ENCODE measurements around the gene RAD9A.
"Not testable (repeated sequence)": the region's sequence is repeated elsewhere in the genome, so short reads cannot be mapped to it uniquely, and the experiment has no call there.

Gene RAD9A

GRCh38 chr11:67397986-67398660, 6.3 kb downstream of the RAD9A start:
- DNase-seq = no peak

GRCh38 chr11:67398661-67399563, 7.1 kb downstream of the RAD9A start:
- DNase-seq = no peak

- no peak for DNase-seq
These were observed 8.6 kb downstream of the RAD9A start for GRCh38 chr11:67400251-67400941.

- no peak for DNase-seq
These were observed 9.2 kb downstream of the RAD9A start for GRCh38 chr11:67400942-67401494.

GRCh38 chr11:67401495-67402191, 9.9 kb downstream of the RAD9A start, which contains the start of gene PPP1CA:
Gene PPP1CA, minus strand, starts transcription at chr11:67401858. Its CDS starts 76 bp downstream, at chr11:67401782.
- peak; percentile 91 for DNase-seq

- not testable (repeated sequence) for DNase-seq
These were observed 10.5 kb downstream of the RAD9A start for GRCh38 chr11:67402192-67402839.

GRCh38 chr11:67403085-67403484, 11.3 kb downstream of the RAD9A start:
- DNase-seq = not testable (repeated sequence)

GRCh38 chr11:67404515-67405195, 12.9 kb downstream of the RAD9A start:
- DNase-seq = peak; percentile 61

GRCh38 chr11:67405196-67405567, 13.4 kb downstream of the RAD9A start:
- no peak for DNase-seq

- DNase-seq = no peak
These were observed 14.0 kb downstream of the RAD9A start for GRCh38 chr11:67405688-67406339.

GRCh38 chr11:67406420-67406968, 14.7 kb downstream of the RAD9A start:
- no peak for DNase-seq

GRCh38 chr11:67406969-67407687, 15.3 kb downstream of the RAD9A start:
- no peak for DNase-seq

- no peak for DNase-seq
These were observed 15.9 kb downstream of the RAD9A start for GRCh38 chr11:67407688-67408163.

- no peak for DNase-seq
These were observed 16.8 kb downstream of the RAD9A start for GRCh38 chr11:67408437-67409200.

GRCh38 chr11:67409261-67409666, 17.5 kb downstream of the RAD9A start:
- DNase-seq = peak; percentile 83

- no peak for DNase-seq
These were observed 18.1 kb downstream of the RAD9A start for GRCh38 chr11:67409781-67410368.

GRCh38 chr11:67410369-67410831, 18.6 kb downstream of the RAD9A start:
- no peak for DNase-seq

All from central memory CD4-positive, alpha-beta T cell (primary cell).